ENCODE results near the gene SERAC1.
"Not testable (repeated sequence)": the region's sequence is repeated elsewhere in the genome, so short reads cannot be mapped to it uniquely, and the experiment has no call there.

Gene SERAC1

DNA sequence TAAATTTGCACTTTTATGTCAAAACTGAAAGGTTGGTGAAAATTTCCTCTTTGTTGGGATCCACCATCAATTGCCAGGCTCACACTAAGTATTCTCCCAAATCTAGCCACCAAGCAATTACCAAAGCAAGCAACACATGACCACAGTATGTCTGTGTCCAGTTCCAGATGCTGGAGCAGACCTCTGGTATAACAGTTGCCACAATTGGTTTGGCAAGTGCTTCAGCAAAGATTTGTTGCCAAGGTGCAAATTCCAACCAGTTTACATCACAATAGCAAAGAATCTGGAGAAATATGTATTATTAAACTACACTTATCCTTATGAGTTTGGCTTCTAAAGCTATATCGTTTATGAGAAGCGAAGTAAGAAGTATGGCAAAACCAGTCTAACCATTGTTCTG is 6.5 kb upstream of the SERAC1 start:
- no peak for DNase-seq (ENCODE audit: low read depth in 2 of 2)

DNA sequence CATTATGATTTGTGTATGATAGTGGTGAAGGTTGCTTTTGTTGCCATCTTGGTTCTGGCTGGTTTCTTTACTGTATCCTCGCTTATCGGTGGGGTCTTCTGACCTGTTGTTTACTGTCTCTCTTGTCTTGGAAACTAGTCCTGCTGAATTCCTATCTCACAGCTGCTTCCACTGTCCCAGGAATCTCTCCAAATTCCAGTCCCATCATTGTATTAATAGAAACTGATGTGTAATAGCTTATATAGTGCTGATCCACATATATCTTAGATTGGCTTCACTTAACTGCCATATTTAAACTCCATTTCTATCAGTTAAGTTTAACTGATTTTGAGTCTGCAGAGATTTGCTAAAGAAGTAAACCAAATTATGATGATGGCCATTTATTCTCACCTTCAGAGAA is 6.0 kb upstream of the SERAC1 start:
- DNase-seq (ENCODE audit: low read depth in 2 of 2), result no peak

DNA sequence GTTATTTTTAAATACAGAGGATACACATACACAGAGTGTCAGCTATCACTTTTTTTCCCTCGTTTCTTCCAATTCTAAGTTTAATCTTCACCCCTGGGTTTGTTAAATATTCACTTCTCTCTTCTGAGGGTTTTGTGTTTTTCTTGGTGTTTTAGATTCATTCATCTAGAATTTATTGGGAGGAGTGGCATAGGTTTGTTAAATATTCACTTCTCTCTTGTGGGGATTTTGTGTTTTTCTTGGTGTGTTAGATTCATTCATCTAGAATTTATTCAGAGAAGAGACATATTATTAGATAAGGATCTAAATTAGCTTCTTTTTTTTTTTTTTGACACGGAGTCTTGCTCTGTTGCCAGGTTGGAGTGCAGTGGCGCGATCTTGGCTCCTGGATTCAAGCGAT is 3.9 kb upstream of the SERAC1 start:
- DNase-seq (ENCODE audit: low read depth in 2 of 2), result no peak

DNA sequence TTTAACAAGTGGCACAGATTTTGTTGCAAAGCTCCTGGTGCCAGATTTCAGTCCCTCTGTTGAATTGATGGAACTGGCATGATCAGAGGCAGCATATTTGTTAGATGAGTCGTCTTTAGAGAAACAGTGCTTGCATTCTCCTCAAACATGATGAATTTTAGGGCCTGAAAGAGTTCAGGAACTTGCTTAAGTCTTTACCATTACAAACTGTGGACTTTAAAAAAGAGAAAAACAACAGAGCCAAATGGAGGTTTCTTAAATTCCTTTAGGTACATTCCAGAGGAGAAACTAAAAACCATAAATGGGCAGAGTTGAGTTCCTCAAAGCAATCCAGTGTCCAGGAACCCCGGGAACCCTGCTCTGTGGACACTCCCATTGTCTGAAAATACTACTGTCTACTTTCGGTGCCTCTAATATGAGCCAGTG is 2.6 kb upstream of the SERAC1 start:
- no peak for DNase-seq (ENCODE audit: low read depth in 2 of 2)

DNA sequence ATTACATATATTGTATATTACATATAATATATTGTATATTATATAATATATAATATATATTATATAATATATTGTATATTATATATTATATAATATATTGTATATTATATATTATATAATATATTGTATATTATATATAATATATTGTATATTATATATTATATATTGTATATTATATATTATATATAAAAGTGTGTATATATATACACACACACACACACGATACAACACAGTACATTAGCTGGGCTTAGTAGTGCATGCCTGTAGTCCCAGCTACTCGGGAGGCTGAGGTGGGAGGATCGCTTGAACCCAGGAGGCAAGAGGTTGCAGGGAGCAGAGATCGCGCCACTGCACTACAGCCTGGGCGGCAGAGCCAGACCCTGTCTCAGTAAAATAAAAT is 1.6 kb upstream of the SERAC1 start:
- DNase-seq (ENCODE audit: low read depth in 2 of 2), result not testable (repeated sequence)

DNA sequence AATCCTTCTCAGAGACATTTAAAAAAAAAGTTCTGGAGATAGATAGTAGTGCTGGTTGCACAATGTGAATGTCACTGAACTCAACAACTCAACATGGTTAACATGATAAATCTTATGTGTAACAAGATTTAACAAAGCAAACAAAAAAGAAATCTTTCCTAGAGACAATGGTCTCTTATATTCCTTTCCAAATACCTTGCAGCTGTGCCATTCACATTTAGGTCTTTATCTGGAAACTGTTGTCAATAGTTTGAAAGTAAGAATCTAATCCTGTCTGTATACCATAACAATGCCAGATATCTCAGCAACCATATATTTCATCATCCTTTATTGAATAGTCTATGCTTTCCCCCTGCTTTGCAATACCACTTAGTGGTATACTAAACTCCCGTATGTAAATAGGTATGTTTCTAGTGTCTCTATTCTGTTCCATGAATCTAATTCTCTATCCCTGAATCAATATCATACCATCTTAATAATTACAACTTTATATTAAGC is 2.1 kb downstream of the SERAC1 start:
- DNase-seq (ENCODE audit: low read depth in 2 of 2), result no peak

DNA sequence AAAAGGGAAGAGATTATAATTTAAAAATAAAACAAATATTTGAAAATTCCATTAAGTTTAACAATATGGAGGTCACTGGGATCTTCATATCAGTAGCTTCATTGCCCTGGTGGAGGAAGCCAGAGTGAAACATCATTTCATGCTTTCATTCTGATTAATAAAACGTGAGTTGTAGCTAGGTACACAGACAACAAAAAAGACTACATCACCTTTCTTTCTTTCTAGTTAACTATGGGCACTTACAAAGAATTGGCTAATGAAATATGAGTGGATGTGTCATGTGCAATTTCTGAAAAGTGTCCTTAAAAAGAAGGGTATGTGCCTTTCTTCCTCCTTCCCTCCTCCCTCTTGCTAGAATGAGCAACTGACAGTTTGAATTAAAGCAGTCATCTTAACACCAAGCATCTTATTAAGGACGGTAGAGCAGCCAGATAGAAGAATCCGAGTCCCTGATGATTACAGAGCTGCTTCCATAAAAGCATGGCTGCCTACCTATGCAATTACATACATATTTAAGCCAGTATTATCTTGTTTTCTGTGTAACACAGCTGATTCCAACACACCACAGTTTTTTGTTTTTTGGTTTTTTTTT is 3.4 kb downstream of the SERAC1 start:
- DNase-seq (ENCODE audit: low read depth in 2 of 2), result no peak

DNA sequence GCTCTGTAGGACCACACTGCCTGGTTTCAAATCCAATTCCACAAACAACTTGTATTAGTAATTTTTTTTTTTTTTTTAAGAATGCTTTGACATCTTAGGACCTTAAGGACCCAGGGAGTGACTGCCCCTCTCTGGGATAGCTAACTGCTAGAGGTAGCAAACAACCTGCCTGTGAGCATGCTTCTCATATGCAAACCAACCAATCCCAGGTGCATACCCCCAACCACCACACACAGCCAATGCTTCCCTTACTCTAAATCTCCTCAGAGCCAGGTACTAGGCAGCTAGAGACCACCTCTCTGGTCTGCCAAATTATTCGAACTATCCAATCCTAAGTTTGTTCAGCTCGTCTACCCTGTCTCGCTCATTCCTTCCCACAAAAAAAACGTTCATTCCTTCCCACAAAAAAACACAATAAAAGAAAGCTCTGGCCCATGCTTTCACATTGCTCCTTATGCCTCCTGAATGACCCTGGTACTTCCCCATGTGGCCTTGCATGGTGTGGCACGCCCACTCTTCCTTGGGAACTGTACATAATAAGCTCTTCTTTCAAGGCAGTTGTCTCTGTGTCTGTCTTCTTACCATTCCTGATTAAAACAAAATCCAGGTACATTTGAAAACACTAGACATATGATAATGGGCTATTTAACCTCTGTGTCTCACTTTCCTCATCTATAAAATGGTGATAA is 6.4 kb downstream of the SERAC1 start:
- no peak for DNase-seq (ENCODE audit: low read depth in 2 of 2)

DNA sequence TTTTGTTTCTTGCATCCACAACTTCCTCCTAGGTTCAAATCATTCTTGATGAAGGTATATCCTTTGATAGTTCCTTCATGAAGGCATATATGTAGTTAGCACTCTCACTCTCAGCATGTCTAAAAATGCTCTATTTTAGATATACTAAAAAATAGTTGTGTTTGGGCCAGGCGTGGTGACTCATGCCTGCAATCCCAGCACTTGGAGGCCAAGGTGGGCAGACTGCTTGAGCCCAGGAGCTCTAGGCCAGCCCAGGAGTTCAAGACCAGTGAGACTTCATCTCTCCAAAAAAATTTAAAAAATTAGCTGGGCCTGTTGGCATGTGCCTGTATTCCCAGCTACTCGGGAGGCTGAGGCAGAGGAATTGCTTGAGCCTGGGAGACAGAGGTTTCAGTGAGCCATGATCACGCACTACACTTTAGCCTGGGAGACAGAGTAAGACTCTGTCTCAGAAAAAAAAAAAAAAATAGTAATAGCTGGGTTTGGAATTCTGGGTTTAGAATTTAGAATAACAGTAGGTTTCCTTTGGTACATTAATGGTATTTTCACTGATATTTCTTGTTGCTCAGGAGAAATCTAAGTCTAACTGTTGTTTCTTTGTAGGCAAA is 7.0 kb downstream of the SERAC1 start:
- DNase-seq (ENCODE audit: low read depth in 2 of 2), result no peak

DNA sequence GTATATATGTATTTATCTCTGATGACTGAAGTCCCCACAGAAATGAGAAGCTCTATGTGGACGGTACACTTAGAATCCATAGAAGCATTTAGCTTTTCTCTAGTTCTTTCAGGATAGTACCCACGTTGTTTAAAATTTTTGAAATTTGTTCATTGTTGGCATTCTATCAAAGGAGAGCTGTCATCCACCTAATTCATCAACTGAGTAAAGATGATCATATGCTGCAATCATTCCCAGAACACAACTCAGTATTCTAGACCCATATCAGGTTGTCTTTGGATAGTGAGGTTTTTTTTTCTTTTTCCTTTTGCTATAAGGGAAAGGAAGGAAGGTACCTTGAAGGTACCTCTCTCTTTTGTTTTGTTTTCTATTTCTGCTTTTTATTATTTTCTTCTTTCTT is 9.3 kb downstream of the SERAC1 start:
- no peak for DNase-seq (ENCODE audit: low read depth in 2 of 2)

DNA sequence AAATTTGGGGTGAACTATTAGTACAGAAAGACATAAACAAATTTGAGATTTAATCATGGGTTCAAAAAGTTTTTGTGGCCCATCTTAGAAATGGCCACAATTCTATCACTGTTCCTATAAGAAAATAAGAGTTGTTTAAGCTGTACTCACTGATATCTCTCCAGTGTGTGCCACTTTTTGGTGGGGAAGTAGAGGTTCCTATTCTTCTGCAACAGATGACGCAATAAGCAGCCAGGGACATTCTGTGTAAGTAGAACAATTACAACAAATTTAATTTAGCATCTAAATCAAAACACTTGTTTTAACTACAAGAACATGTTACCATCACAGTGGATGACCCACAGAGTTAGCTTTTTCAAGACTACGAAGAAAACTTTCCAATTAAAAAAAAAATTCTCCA is 9.9 kb downstream of the SERAC1 start:
- no peak for DNase-seq (ENCODE audit: low read depth in 2 of 2)

DNA sequence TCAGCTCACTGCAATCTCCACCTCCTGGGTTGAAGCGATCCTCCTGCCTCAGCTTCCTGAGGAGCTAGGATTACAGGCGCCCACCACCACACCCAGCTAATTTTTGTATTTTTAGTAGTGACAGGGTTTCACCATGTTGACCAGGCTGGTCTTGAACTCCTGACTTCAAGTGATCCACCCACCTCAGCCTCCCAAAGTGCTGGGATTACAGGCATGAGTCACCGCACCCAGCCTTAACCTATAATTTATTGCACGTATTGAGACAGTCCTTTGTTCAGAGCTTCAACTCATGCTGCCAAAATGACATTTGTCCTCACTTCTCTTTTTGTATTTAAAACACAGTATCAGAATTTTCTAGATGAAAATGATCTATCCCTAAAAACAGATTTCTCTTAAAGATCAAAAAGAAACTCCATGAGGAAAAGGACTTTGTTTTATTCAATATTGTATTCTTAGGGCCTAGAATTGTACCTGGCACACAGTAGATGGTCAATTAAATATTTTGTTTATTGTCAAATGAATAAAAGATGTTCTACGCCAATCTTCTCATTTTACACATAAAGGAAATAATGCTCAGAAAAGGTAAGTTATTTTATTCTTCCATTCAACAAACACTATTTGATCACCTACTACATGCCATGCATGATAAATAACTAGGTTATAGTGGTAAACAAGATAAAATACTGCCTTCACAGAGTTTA is 10.8 kb downstream of the SERAC1 start:
- no peak for DNase-seq (ENCODE audit: low read depth in 2 of 2)

DNA sequence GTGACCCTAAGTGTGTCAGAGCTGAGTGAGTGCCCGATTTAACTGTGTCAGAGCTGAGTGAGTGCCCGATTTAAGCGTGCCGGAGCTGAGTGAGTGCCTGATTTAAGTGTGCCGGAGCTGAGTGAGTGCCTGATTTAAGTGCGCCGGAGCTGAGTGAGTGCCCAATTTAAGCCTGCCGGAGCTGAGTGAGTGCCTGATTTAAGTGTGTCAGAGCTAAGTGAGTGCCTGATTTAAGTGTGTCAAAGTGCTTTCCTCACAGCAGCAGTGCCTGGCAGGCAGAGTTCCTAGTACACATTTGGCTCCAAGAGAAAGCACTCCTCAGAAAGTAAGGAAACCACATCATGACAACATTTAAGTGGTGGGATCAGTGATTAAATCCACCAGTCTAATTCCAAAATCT is 13.2 kb downstream of the SERAC1 start:
- no peak for DNase-seq (ENCODE audit: low read depth in 2 of 2)

DNA sequence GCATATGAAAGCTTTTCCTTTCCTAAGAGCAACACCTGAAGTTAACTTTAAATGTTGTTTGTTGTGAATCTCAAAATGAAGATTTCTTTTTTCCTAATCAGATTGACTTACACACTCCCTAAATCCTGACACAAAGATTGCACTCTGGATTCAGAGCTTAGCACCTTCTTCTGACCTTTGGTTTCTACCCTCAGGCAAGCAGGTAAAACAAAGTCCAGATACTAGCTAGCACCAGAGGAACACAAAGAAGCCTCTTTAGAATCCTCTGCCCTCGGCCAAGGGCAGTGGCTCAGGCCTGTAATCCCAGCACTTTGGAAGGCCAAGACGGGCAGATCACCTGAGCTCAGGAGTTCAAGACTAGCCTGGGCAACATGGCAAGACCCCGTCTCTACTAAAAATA is 14.5 kb downstream of the SERAC1 start:
- no peak for DNase-seq (ENCODE audit: low read depth in 2 of 2)

DNA sequence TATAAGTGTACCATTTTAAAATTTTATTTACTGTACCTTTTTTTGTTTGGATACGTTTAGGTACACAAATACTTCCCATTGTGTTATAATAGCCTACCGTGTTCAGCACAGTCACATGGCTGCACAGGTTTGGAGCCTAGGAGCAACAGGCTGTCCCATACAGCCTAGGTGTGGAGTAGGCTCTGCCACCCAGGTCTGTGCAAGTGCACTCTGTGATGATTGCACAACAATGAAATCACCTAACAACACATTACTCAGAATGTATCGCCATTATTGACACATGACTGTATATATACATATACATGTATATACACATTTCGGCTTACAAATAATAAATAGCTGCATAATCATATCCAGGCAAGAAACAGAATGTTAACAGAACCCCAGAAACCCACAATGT is 15.4 kb downstream of the SERAC1 start:
- DNase-seq (ENCODE audit: low read depth in 2 of 2), result no peak

DNA sequence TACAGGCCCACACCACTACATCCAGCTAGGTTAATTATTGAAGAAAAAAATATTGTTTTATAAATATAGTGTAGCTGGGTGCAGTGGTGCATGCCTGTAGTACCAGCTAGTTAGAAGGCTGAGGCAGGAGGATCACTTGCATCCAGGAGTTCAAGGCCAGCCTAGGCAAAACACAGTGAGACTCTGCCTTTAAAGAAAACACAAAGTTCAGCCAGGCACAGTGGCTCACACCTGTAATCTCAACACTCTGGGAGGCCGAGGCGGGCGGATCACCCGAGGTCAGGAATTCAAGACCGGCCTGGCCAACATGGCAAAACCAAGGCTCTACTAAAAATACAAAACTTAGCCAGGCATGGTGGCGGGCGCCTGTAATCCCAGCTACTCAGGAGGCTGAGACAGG is 16.0 kb downstream of the SERAC1 start:
- DNase-seq (ENCODE audit: low read depth in 2 of 2), result not testable (repeated sequence)

DNA sequence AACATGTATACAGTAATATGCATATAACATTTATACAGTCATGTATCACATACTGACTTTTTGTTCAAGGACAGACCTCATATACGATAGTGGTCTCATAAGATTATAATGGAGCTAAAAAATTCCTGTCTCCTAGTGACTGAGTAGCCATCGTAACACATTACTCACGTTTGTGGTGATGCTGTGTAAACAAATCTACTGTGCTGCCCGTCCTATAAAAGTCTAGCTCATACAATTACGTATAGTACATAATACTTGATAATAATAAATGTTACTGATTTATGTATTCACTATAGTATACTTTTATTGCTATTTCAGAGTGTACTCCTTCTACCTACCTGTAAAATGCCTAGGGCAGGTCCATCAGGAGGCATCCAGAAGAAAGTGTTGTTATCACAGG is 17.4 kb downstream of the SERAC1 start:
- no peak for DNase-seq (ENCODE audit: low read depth in 2 of 2)

DNA sequence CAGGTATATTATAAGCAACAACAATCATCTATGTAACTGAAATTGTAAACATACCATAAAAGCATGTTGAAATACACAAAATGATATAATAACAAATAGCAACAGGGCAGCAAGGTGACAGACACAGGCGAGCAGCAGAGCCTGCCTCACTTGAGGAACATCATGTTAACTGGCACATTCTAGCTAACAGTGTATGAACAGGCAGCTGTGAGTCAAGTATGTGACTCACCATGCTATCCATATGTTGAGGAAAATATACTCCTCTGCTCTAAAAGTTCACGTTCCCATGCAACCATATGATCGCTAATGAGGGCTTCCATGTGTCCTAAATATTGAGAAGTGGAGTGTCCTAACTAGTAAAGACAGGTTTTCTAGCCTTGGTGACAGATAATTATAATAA is 18.4 kb downstream of the SERAC1 start:
- DNase-seq (ENCODE audit: low read depth in 2 of 2), result no peak

DNA sequence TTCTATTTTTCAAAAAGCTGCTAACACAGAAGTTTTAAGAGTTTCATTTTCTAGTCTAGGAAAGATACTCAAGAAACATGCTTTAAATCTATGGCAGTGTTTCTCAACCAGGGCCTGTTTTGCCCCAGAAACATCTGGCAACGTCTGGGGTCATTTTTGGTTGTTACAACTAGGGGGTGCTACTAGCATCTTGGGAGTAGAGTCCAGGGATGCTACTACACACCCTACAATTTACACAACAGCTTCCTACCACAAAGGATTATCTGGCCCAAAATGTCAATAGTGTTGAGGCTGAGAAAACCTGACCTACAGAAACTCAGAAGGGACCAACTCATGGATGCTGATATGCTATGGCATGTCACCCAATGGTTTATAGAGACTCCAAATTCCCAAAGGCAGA is 24.4 kb downstream of the SERAC1 start:
- no peak for DNase-seq (ENCODE audit: low read depth in 2 of 2)

DNA sequence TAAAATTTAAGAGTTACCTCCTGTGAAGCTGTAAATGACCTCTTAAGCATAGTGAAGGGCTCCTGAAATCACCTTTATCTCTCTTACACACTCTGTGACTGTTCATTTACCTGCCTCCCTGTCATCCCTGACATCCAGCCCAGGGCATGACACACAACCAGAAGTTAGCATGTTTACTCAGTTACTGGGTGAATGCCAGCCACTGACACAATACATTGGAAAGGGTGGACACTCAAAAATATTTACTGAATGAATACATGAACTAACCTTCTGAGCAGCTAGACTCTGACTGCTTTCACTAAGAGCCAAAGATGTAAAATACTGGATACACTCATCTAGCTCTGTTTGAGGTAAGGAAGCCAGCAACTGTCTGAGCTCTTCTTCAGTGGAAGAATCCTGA is 25.3 kb downstream of the SERAC1 start:
- no peak for DNase-seq (ENCODE audit: low read depth in 2 of 2)

DNA sequence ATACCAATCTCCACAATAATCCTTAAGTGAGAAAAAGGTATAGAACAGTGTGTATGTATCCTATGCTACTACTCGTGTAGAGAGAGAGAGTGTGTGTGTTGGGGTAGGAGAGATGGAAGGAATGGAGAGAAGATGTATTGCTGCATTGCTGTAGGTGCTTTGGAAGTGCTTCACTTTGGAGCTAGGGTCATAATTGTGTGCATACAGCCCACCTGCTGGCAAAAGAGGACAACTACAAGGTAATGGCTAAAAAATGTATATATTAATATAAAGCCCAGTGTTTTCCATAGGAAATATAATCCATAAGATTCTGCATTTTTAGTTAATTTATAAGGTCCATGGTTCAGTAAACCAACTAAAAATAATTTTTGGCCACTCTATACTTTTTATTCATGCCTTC is 36.1 kb downstream of the SERAC1 start:
- DNase-seq (ENCODE audit: low read depth in 2 of 2), result no peak

DNA sequence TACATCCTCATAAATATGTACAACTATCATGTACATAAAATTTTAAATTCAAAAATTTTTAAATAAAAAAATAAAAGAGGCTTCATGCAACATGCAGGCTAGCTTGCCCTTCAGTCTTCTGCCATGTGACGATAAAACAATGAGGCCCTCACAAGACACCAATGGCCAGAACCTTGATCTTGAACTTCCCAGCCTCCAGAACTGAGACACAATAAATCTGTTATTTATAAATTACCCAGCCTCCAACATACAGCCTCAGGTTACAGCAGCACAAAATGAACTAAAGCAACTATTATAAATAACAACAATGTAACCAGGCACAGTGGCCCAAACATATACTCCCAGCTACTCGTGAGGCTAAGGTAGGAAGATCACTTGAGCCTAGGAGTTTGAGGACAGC is 42.8 kb downstream of the SERAC1 start:
- no peak for DNase-seq (ENCODE audit: low read depth in 2 of 2)

DNA sequence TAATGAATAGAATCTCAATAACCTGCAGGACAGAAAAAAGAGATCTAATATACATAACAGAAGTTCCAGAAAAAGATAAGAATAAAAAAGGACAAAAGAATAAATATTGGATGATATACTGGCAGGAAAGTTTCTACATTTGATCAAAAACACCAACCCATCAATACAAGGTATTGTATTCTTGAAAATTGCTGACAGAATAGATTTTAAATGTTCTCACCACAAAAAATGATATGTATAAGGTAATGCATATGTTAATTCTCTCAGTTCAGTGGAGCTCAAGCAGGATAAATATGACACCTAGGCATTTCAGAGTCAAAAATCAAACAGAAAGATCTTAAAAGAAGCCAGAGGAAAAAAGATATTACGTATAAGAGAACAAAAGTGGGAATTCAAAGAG is 43.8 kb downstream of the SERAC1 start:
- DNase-seq (ENCODE audit: low read depth in 2 of 2), result no peak
